Suppressor macrophage (primary cell): ENCODE measurements around the gene AACS.
A peak's percentile ranks its signal among the peaks of the same experiment; 100 is the strongest.

Source experiments
- DNase-seq, 4 experiments: peaks; one replicate each; pipeline ENCODE4 v3.0.0-alpha.2; 2020 to 2022

Gene AACS

DNA sequence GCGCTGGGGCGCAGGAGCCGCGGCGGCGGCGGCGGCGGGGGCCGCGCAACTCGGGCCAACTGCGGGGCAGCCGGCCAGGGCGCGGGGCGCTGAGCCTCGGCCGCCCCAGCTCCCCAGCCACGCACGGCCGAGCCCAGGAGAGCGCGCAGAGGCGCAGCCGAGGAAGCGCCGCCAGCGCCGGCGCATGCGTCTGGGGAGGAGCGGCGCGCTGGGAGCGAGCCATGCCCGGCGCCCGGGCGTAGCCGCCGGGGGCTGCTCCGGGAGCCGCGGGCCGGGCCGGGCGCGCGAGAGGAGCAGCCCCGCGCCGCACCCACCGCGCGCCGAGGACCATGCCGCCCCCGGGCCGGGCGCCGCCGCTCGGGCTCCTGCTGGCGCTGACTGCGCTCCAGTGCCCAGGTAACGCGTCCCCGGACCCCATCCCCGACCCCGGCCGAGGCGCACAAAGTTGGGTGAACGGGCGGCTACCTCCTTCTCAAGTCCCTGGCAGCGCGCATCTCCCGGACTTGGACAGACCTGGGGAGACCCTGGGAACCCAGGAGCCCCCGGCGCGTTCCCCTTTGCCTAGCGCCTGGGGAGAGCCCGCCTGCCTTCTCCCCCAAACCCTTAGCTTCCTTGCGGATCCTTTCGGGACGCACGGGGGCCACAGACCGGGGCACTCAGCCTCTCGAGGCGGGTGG, 121.4 kb downstream of the AACS start:
- peak in 2 of 4 experiments; percentile 17 to 39 for DNase-seq

DNA sequence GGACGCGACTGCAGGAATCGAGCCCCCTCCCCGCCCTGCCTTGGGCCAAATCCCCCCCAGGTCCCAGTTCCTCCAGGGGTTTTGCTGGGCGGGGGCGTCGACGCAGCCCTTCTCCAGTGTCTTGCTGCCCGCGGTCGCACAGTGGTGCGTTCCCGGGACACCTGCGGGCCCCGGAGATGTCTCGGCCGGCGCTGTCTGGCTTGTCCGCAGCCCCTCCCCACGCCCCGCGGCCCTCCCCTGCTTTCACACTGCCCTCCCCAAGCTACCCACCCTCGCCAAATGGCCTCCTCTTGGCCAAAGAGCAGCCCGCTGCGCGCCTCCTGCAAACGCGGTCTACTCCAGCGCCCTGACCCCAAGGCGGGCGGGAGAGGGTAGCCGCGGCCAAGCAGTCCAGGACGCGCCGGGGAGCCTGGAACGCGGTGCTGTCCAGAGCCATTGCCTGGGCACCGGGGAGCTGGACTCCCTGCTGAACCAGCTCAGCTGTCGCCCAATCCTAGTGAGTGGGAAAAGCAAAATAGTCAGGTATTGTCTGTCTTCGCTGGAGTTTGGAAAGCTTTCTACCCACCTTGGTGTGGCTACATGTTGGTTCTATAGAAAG, 122.0 kb downstream of the AACS start:
- no peak for DNase-seq

- DNase-seq: no peak
Observed at GRCh38 chr12:125187780-125188741, 122.8 kb downstream of the AACS start.

DNA sequence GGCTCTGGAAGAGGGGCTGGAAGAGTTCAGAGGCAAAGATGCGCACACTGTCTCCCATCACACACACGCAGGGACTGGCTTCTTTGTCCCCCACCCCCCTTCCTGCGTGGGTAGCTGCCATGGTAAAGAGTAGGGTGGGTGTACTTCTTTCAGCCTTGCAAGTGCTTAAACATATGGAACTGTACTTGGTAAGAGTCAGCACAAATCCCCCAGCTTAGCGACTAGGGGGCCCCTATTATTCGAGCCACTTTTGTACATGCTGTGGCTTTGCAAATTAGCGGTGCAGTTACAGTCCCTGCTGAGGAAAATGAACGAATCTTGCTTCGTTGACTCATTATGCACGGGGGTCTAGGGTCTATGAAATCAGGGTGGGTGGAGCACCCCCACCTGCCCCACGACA, 123.8 kb downstream of the AACS start:
- no peak for DNase-seq

GRCh38 chr12:125189502-125189901, 124.3 kb downstream of the AACS start:
- DNase-seq: no peak

DNA sequence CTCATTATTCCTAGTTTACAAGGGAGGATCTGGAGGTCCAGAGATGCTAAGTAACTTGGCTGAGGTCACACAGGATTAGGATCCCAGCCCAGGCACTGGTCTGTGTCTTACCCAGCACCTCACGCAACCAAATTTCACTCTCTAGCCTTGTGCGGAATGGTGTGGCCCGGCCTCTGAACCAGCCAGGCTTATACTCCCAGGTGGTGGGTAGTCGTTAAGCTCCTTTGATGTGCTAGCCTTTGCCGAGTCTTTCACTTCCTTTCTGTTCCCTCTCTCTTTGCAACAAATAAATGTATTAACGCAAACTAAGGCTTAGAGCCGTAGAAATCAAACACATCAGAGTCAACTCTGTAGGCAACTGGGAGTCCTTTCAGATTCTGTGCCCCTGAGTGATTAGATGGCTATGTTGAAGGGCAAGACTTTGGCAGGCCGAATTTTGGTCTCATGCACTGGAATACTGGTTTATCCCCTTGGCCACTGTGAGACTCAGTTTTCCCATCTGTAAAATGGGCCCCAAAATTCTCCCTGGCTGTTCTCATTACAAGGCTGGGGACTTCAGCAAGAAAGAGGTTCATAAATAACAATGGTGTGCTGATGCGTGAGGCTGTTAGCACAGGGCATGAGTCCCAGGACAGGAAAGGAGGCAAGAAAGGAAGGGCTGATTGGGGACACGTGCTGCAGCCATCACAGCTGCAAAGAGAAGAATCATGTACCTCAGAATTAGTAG, 126.3 kb downstream of the AACS start:
- no peak for DNase-seq

DNA sequence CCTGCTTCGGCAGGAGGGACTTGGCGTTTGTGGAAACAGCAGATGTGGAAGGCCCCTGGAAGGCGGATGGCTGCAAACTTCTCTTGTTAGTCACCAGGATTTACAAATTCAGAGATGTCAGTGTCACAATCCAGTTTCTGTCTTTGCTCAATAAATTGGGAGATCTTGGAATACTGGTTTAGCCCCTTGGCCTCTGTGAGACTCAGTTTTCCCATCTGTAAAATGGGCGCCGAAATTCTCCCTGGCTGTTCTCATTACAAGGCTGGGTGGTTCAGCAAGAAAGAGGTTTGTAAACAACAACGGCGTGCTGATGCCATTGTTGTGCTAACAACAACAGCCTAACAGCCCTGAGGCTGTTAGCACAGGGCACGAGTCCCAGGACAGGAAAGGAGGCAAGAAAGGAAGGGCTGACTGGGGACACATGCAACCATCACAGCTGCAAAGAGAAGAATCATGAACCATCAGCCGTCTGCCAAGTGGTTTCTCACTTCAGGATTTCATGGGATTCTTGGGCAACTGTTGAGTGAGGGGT, 127.5 kb downstream of the AACS start:
- DNase-seq: no peak
